Measurements from ENCODE around the gene BRINP3. TPM values are rescaled to one million over a fixed set of nuclear protein-coding genes. Genes with fewer than 3 reads are reported as not detected.

The BRINP3 gene
- polyA plus RNA-seq, 1 experiment, result 0.14 TPM

GRCh38 chr1:190474650-190475211 is 2.9 kb downstream of the BRINP3 start:
- H3K9me3 ChIP-seq (ENCODE audit: control insufficient read depth, insufficient read depth, low read length), result no peaks in the 10 kb centered on the region
- CTCF ChIA-PET, result interaction anchor here (0.7 to 0.9 kb wide), 2 partner anchors 131 to 504 kb away, joined by 3 to 4 read pairs; no protein-coding TSS in a partner anchor
- H3K4me3 ChIP-seq (ENCODE audit: low read depth, low read length), result peak overlapping the region; percentile 65
- no peak overlapping the region for H3K27ac ChIP-seq (ENCODE audit: low read depth, low read length)
- DNase-seq (ENCODE audit: low read depth, low spot score), result no peak
- POLR2A ChIA-PET, result no interaction called here
- no peaks in the 10 kb centered on the region for H3K27me3 ChIP-seq (ENCODE audit: control insufficient read depth, insufficient read depth, low read length)
- TF ChIP-seq CTCF (IDR thresholded peaks at IDR 0.05; ENCODE audit: low read depth, low read length), result no peak

- no peaks in the 10 kb centered on the region for H3K9me3 ChIP-seq (ENCODE audit: control insufficient read depth, insufficient read depth, low read length)
- DNase-seq (ENCODE audit: low read depth, low spot score), result no peak
- POLR2A ChIA-PET, result no interaction called here
- no peak for TF ChIP-seq CTCF (IDR thresholded peaks at IDR 0.05; ENCODE audit: low read depth, low read length)
- no peak overlapping the region for H3K4me3 ChIP-seq (ENCODE audit: low read depth, low read length)
- H3K27ac ChIP-seq (ENCODE audit: low read depth, low read length), result no peak overlapping the region
- CTCF ChIA-PET, result no interaction called here
- no peaks in the 10 kb centered on the region for H3K27me3 ChIP-seq (ENCODE audit: control insufficient read depth, insufficient read depth, low read length)
Observed at GRCh38 chr1:190474010-190474409, 3.7 kb downstream of the BRINP3 start.

- CTCF ChIA-PET, result no interaction called here
Observed at GRCh38 chr1:190472494-190472893, 5.2 kb downstream of the BRINP3 start.

GRCh38 chr1:190472042-190472441 is 5.6 kb downstream of the BRINP3 start:
- no peak for DNase-seq (ENCODE audit: low read depth, low spot score)
- no peak overlapping the region for H3K4me3 ChIP-seq (ENCODE audit: low read depth, low read length)
- no peaks in the 10 kb centered on the region for H3K9me3 ChIP-seq (ENCODE audit: control insufficient read depth, insufficient read depth, low read length)
- TF ChIP-seq CTCF (IDR thresholded peaks at IDR 0.05; ENCODE audit: low read depth, low read length), result no peak
- CTCF ChIA-PET, result no interaction called here
- no peak overlapping the region for H3K27ac ChIP-seq (ENCODE audit: low read depth, low read length)
- POLR2A ChIA-PET, result no interaction called here
- H3K27me3 ChIP-seq (ENCODE audit: control insufficient read depth, insufficient read depth, low read length), result no peaks in the 10 kb centered on the region

More at GRCh38 chr1:190472494-190472893, 5.2 kb downstream of the BRINP3 start:
- POLR2A ChIA-PET, result no interaction called here
- Histone ChIP-seq H3K9me3 (ENCODE audit: control insufficient read depth, insufficient read depth, low read length) (no peaks in the 10 kb centered on the region), H3K27ac (ENCODE audit: low read depth, low read length) (no peak overlapping the region), H3K27me3 (ENCODE audit: control insufficient read depth, insufficient read depth, low read length) (no peaks in the 10 kb centered on the region), H3K4me3 (ENCODE audit: low read depth, low read length) (no peak overlapping the region)
- TF ChIP-seq CTCF (IDR thresholded peaks at IDR 0.05; ENCODE audit: low read depth, low read length), result no peak
- DNase-seq (ENCODE audit: low read depth, low spot score), result no peak

GRCh38 chr1:190464690-190465089 is 13.0 kb downstream of the BRINP3 start:
- no peak for TF ChIP-seq CTCF (IDR thresholded peaks at IDR 0.05; ENCODE audit: low read depth, low read length)
- no peaks in the 10 kb centered on the region for H3K9me3 ChIP-seq (ENCODE audit: control insufficient read depth, insufficient read depth, low read length)
- no peak overlapping the region for H3K27ac ChIP-seq (ENCODE audit: low read depth, low read length)
- no peaks in the 10 kb centered on the region for H3K27me3 ChIP-seq (ENCODE audit: control insufficient read depth, insufficient read depth, low read length)
- POLR2A ChIA-PET, result no interaction called here
- CTCF ChIA-PET, result no interaction called here
- DNase-seq (ENCODE audit: low read depth, low spot score), result no peak
- H3K4me3 ChIP-seq (ENCODE audit: low read depth, low read length), result no peak overlapping the region

All from AG04450 (cell line).